Right lobe of liver (tissue), 6 donors: Measurements from ENCODE around the gene GULP1. TPM values are rescaled to one million over a fixed set of nuclear protein-coding genes. Genes with fewer than 3 reads are reported as not detected.

Experiments used
- ATAC-seq, 4 donors: fragments of 200-7000 bp; cut with Tn5 transposase; one replicate each; pipeline ENCODE4 v1.9.1; 2020; ENCODE audit warnings: mild to moderate bottlenecking in 4 of 4, moderate library complexity in 4 of 4
- DNase-seq, 3 donors: peaks; one replicate each; pipeline ENCODE4 v3.0.0-alpha.2; 2020
- H3K27ac ChIP-seq, 3 donors: fragments of 200-600 bp; one replicate each; pipeline ENCODE4 v1.8.0; 2022
- H3K27me3 ChIP-seq, 2 donors: fragments of 200-600 bp; one replicate each; pipeline ENCODE4 v1.8.0; 2022
- H3K36me3 ChIP-seq, 4 donors: fragments of 200-600 bp; sonication (generic) in 1 of 4; one replicate each; pipeline versions ENCODE4 v1.5.1 to v1.8.0; 2017 to 2022; ENCODE audit warnings: control low read depth in 1 of 4
- H3K4me1 ChIP-seq, 4 donors: fragments of 200-600 bp; sonication (generic) in 1 of 4; one replicate each; pipeline versions ENCODE4 v1.5.1 to v1.8.0; 2017 to 2022; ENCODE audit warnings: control low read depth in 1 of 4
- H3K4me3 ChIP-seq, 3 donors: fragments of 200-600 bp; one replicate each; pipeline ENCODE4 v1.8.0; 2022
- H3K9me3 ChIP-seq, 4 donors: fragments of 200-600 bp; sonication (generic) in 1 of 4; one replicate each; pipeline versions ENCODE4 v1.5.1 to v1.8.0; 2017 to 2022; ENCODE audit warnings: control low read depth in 1 of 4
- POLR2A ChIP-seq: fragments of 450-650 bp; IDR thresholded peaks from one replicate; pipeline ENCODE4 v1.6.1; 2017; ENCODE audit warnings: antibody characterized with exemption, mild to moderate bottlenecking
- WGBS: methylation state at CpG from one replicate; pipeline ENCODE4 v1.1.6; 2018; ENCODE audit warnings: low coverage, low lambda C conversion rate; ENCODE audit not compliant: insufficient coverage; ENCODE audit errors: missing lambda C conversion rate; 5-methylcytosine and 5-hydroxymethylcytosine counted together
- intact Hi-C, 2 donors: fragments of 100-400 bp; cut with DNase I; formaldehyde crosslinking; loops; one replicate each; pipeline versions ENCODE4 v1.11.2 to v1.14.1; 2022
- total RNA-seq, 6 experiments: library from RNA; depleted of rRNA in 2 of 6; stranded (reverse); fragments of >200 nt in 2 of 6; fragmentation: NEBNext Ultra II Directional in 3 of 6; extraction: Animal tissue kit (Norgen Biotek cat#: 25700) in 3 of 6; gene quantifications; one replicate each; pipeline versions ENCODE4 v1.1.0 to v1.2.4, GENCODE V29; 2016 to 2023
- TF ChIP-seq, protein P1 (sequence below), 4 donors: fragments of 200-600 bp in 3 of 4; fragments of 450-650 bp in 1 of 4; IDR thresholded peaks; one replicate each; pipeline versions ENCODE4 v1.5.1 to v1.8.0; 2016 to 2022; ENCODE audit warnings: antibody characterized with exemption in 4 of 4, mild to moderate bottlenecking in 2 of 4
- donor health status: DM: no; HTN: yes; CAD: no.
- donor health status: DM: no; HTN: no; CAD: no.
- donor health status: DM: no; HTN: no; CAD: no.
- donor health status: DM: no; HTN: yes; CAD: no.
- donor health status: DM: no; HTN: yes; CAD: no.

The GULP1 gene
- total RNA-seq, 6 experiments from 2014 or later, result 0.42 to 4.4 (median 0.89) TPM

GRCh38 chr2:188576651-188577050 lies 285.0 kb downstream of the GULP1 start:
- intact Hi-C loops, result no loop called here
- Histone ChIP-seq H3K4me3 (no peak overlapping the region), H3K4me1 (no peaks in the 10 kb centered on the region), H3K36me3 (no peaks in the 10 kb centered on the region), H3K27me3 (no peaks in the 10 kb centered on the region), H3K9me3 (no peaks in the 10 kb centered on the region), H3K27ac (no peak overlapping the region)
- WGBS, result 39% methylated on average over 1 of the region's 1 CpG
- TF ChIP-seq, protein P1, sequence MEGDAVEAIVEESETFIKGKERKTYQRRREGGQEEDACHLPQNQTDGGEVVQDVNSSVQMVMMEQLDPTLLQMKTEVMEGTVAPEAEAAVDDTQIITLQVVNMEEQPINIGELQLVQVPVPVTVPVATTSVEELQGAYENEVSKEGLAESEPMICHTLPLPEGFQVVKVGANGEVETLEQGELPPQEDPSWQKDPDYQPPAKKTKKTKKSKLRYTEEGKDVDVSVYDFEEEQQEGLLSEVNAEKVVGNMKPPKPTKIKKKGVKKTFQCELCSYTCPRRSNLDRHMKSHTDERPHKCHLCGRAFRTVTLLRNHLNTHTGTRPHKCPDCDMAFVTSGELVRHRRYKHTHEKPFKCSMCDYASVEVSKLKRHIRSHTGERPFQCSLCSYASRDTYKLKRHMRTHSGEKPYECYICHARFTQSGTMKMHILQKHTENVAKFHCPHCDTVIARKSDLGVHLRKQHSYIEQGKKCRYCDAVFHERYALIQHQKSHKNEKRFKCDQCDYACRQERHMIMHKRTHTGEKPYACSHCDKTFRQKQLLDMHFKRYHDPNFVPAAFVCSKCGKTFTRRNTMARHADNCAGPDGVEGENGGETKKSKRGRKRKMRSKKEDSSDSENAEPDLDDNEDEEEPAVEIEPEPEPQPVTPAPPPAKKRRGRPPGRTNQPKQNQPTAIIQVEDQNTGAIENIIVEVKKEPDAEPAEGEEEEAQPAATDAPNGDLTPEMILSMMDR (IDR thresholded peaks at IDR 0.05), result no peak
- no peak for TF ChIP-seq POLR2A
- DNase-seq, result no peak
- no peak for ATAC-seq

- 40% methylated on average over 2 of the region's 2 CpGs for WGBS
- ATAC-seq, result no peak
- no peaks in the 10 kb centered on the region for H3K36me3 ChIP-seq
- H3K27me3 ChIP-seq, result no peaks in the 10 kb centered on the region
- H3K27ac ChIP-seq, result no peak overlapping the region
- no peaks in the 10 kb centered on the region for H3K4me1 ChIP-seq
- H3K4me3 ChIP-seq, result no peak overlapping the region
- no peak for TF ChIP-seq POLR2A
- TF ChIP-seq, protein P1 (IDR thresholded peaks at IDR 0.05), result no peak
- no peak for DNase-seq
- no peaks in the 10 kb centered on the region for H3K9me3 ChIP-seq
- intact Hi-C loops, result no loop called here
These were observed 285.6 kb downstream of the GULP1 start for GRCh38 chr2:188577231-188577630.

DNA sequence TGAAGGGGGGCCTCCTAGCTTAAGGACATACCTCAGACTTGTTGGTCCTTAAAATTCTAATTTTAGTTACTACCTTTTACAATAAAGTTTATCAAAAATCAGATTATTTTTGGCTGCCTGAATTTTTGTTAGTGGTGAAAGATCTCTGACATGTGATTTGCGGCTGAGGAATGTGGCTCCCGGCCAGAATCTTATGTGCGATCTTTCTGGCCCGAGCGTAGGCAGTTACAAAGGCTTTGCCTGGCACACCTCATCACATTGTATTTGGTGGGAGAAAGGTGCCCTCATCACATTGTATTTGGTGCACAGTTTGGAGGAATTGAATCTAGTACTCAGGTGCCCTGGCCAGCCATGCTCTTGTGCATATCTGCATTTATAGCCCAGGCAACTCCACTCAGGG lies 289.1 kb downstream of the GULP1 start:
- no peaks in the 10 kb centered on the region for H3K9me3 ChIP-seq
- no peaks in the 10 kb centered on the region for H3K4me1 ChIP-seq
- TF ChIP-seq, protein P1 (IDR thresholded peaks at IDR 0.05), result no peak
- TF ChIP-seq POLR2A, result no peak
- no peak overlapping the region for H3K4me3 ChIP-seq
- 92% methylated on average over 5 of the region's 5 CpGs for WGBS
- no peak for ATAC-seq
- no peaks in the 10 kb centered on the region for H3K27me3 ChIP-seq
- DNase-seq, result no peak
- no peak overlapping the region for H3K27ac ChIP-seq
- intact Hi-C loops, result no loop called here
- no peaks in the 10 kb centered on the region for H3K36me3 ChIP-seq

- 66% methylated on average over 2 of the region's 2 CpGs for WGBS
- Histone ChIP-seq H3K9me3 (no peaks in the 10 kb centered on the region), H3K36me3 (no peaks in the 10 kb centered on the region), H3K4me3 (no peak overlapping the region), H3K4me1 (no peaks in the 10 kb centered on the region), H3K27ac (no peak overlapping the region), H3K27me3 (no peaks in the 10 kb centered on the region)
- DNase-seq (no peak), ATAC-seq (no peak)
- no peak for TF ChIP-seq POLR2A
- TF ChIP-seq, protein P1 (IDR thresholded peaks at IDR 0.05), result no peak
- intact Hi-C loops, result no loop called here
These were observed 290.5 kb downstream of the GULP1 start for GRCh38 chr2:188582211-188582610.

DNA sequence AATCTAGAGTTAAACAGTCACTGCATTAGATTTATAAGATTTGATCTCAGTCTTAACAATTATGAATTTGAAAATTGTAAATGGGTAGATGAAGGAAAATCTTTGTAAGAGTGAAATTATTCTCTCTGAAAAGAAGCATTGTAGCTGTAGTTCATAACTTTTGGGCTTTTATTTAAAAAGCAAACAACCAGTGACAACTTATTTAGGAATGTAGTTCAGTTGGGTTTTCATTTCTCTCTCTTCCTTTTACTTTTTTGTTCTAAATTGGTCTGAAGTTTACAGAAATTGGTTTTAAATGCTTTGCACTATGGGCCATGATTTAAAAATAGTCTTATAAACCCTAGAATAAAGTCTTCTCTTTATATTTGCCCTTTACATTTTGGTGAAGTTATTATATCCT lies 296.6 kb downstream of the GULP1 start:
- ATAC-seq (no peak), DNase-seq (no peak)
- Histone ChIP-seq H3K27me3 (no peaks in the 10 kb centered on the region), H3K36me3 (no peaks in the 10 kb centered on the region), H3K4me3 (no peak overlapping the region), H3K27ac (no peak overlapping the region), H3K9me3 (no peaks in the 10 kb centered on the region), H3K4me1 (no peaks in the 10 kb centered on the region)
- TF ChIP-seq, protein P1 (IDR thresholded peaks at IDR 0.05), result no peak
- intact Hi-C loops, result no loop called here
